PC-3 (cell line): ENCODE results near the gene CPSF4. TPM values are rescaled to one million over a fixed set of nuclear protein-coding genes. Genes with fewer than 3 reads are reported as not detected.
A peak's percentile ranks its signal among the peaks of the same experiment; 100 is the strongest.

Experiments used
- ATAC-seq: fragments of 200-7000 bp; cut with Tn5 transposase; 2 replicates; pipeline ENCODE4 v1.9.1; 2020; ENCODE audit warnings: mild to moderate bottlenecking, moderate library complexity
- BruUV-seq: library from RNA; stranded (reverse); fragments of 400-500 nt; replicated peaks from 2 replicates; lab custom pipeline; 2021; lab: Mats Ljungman, UMichigan
- CTCF ChIA-PET: fragments of 300-600 bp; sonication (Branson Sonifier 250); formaldehyde crosslinking; loops from one replicate; lab custom pipeline; 2022; ENCODE audit warnings: antibody characterized with exemption; lab: Charles Lee
- POLR2A ChIA-PET: fragments of 300-600 bp; sonication (Branson Sonifier 250); formaldehyde crosslinking; loops from one replicate; lab custom pipeline; 2022; ENCODE audit warnings: antibody characterized with exemption; ENCODE audit not compliant: unreplicated experiment; lab: Charles Lee
- DNase-seq: peaks from one replicate; pipeline ENCODE4 v3.0.0-alpha.2; 2015
- H2AFZ ChIP-seq: fragments of 300-600 bp; sonication (generic); 2 replicates; pipeline ENCODE4 v1.6.0; 2016; ENCODE audit warnings: antibody characterized with exemption, low read length
- H3F3A ChIP-seq: fragments of 300-600 bp; sonication (generic); one replicate; pipeline ENCODE4 v1.6.0; 2017; ENCODE audit warnings: antibody characterized with exemption, low read length, control low read depth, mild to moderate bottlenecking; ENCODE audit not compliant: unreplicated experiment
- H3K27ac ChIP-seq: fragments of 300-600 bp; sonication (generic); 2 replicates; pipeline ENCODE4 v1.5.1; 2016; ENCODE audit warnings: mild to moderate bottlenecking, low read length
- H3K27me3 ChIP-seq: fragments of 300-600 bp; sonication (generic); 2 replicates; pipeline ENCODE4 v1.6.1; 2016; ENCODE audit warnings: low read length, mixed read lengths
- H3K36me3 ChIP-seq: fragments of 300-600 bp; sonication (generic); 2 replicates; pipeline ENCODE4 v1.6.1; 2016; ENCODE audit warnings: low read depth, mixed run types, low read length, mixed read lengths
- H3K4me1 ChIP-seq: fragments of 300-600 bp; sonication (generic); 2 replicates; pipeline ENCODE4 v1.5.1; 2016; ENCODE audit warnings: low read length; ENCODE audit not compliant: insufficient read depth
- H3K4me2 ChIP-seq: fragments of 300-600 bp; sonication (generic); 2 replicates; pipeline ENCODE4 v1.6.0; 2016; ENCODE audit warnings: low read length
- H3K4me3 ChIP-seq: fragments of 300-600 bp; sonication (generic); 2 replicates; pipeline ENCODE4 v1.5.1; 2016; ENCODE audit warnings: mild to moderate bottlenecking, low read length, mixed read lengths
- H3K79me2 ChIP-seq: fragments of 300-600 bp; sonication (generic); 2 replicates; pipeline ENCODE4 v1.6.1; 2017; ENCODE audit warnings: low read length, mixed read lengths
- H3K9ac ChIP-seq: fragments of 300-600 bp; sonication (generic); 2 replicates; pipeline ENCODE4 v1.6.0; 2016; ENCODE audit warnings: mild to moderate bottlenecking, low read length
- H3K9me2 ChIP-seq: fragments of 300-600 bp; sonication (generic); replicated peaks from 2 replicates; pipeline ENCODE4 v1.6.1; 2016; ENCODE audit warnings: mixed run types, low read length, mixed read lengths
- H3K9me3 ChIP-seq: fragments of 300-600 bp; sonication (generic); 2 replicates; pipeline ENCODE4 v1.6.1; 2016; ENCODE audit warnings: low read length, mixed read lengths
- H4K20me1 ChIP-seq: fragments of 300-600 bp; sonication (generic); 2 replicates; pipeline ENCODE4 v1.6.1; 2016; ENCODE audit warnings: low read length, mixed read lengths
- EZH2 ChIP-seq: fragments of 300-600 bp; sonication (generic); IDR thresholded peaks from one replicate; pipeline ENCODE4 v1.6.1; 2017; ENCODE audit warnings: antibody characterized with exemption, mild to moderate bottlenecking, low read length; ENCODE audit not compliant: unreplicated experiment
- EZH2phosphoT487 ChIP-seq: fragments of 300-600 bp; sonication (generic); IDR thresholded peaks from 2 replicates; pipeline ENCODE4 v1.6.1; 2018; ENCODE audit warnings: mild to moderate bottlenecking, antibody characterized with exemption, low read length, borderline replicate concordance
- intact Hi-C: fragments of 100-400 bp; cut with micrococcal nuclease; formaldehyde crosslinking; loops from 2 replicates; pipeline ENCODE4 v1.9.0; 2023
- total RNA-seq: library from RNA; depleted of rRNA; stranded (reverse); fragments of >200 nt; gene quantifications from 2 replicates; pipeline ENCODE4 v1.2.3, GENCODE V29; 2014
- TF ChIP-seq, protein P1 (sequence below): fragments of 300-600 bp; sonication (generic); conservative IDR thresholded peaks from 2 replicates; pipeline ENCODE4 v1.5.1; 2017; ENCODE audit warnings: antibody characterized with exemption, low read depth, mild to moderate bottlenecking, low read length

Gene CPSF4
- total RNA-seq, 1 experiment from 2014 or later: 65.3 TPM

GRCh38 chr7:99408379-99409191 is 30.2 kb upstream of the CPSF4 start, which contains the start of the genes BUD31 and PDAP1:
Gene BUD31 (plus strand): TSS chr7:99408969. CDS start chr7:99411093, 2,124 bp downstream.
Gene PDAP1 (minus strand): TSS chr7:99408597. CDS start chr7:99408548, 49 bp downstream.
- Histone ChIP-seq H3K79me2 (peaks cover 73% of the 10 kb centered on the region), H4K20me1 (peaks cover 25% of the 10 kb centered on the region), H3K4me2 (peak within 1 kb of the TSS; percentile 91), H3K27ac (peak within 1 kb of the TSS; percentile 96), H3F3A (no peaks in the 10 kb centered on the region), H3K4me1 (peaks cover 22% of the 10 kb centered on the region), H3K4me3 (peak within 1 kb of the TSS; percentile 90), H3K27me3 (no peaks in the 10 kb centered on the region), H3K9me3 (no peaks in the 10 kb centered on the region), H3K9me2 (no peaks in the 10 kb centered on the region), H2AFZ (peak within 1 kb of the TSS; percentile 86), H3K36me3 (peaks cover 41% of the 10 kb centered on the region), H3K9ac (peak within 1 kb of the TSS; percentile 98)
- TF ChIP-seq EZH2: no peak
- no peak for TF ChIP-seq EZH2phosphoT487
- TF ChIP-seq, protein P1, sequence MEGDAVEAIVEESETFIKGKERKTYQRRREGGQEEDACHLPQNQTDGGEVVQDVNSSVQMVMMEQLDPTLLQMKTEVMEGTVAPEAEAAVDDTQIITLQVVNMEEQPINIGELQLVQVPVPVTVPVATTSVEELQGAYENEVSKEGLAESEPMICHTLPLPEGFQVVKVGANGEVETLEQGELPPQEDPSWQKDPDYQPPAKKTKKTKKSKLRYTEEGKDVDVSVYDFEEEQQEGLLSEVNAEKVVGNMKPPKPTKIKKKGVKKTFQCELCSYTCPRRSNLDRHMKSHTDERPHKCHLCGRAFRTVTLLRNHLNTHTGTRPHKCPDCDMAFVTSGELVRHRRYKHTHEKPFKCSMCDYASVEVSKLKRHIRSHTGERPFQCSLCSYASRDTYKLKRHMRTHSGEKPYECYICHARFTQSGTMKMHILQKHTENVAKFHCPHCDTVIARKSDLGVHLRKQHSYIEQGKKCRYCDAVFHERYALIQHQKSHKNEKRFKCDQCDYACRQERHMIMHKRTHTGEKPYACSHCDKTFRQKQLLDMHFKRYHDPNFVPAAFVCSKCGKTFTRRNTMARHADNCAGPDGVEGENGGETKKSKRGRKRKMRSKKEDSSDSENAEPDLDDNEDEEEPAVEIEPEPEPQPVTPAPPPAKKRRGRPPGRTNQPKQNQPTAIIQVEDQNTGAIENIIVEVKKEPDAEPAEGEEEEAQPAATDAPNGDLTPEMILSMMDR: no peak
- BruUV-seq: no TSS peak
- peak; percentile 87 for DNase-seq
- ChIA-PET CTCF (interaction anchor here (0.6 kb wide), 1 partner anchor 246 kb away, joined by 3 read pairs; no protein-coding TSS in a partner anchor), POLR2A (interaction anchor here (0.6 kb wide), 5 partner anchors 31 to 618 kb away, joined by 3 to 7 read pairs (median 3); no protein-coding TSS in a partner anchor)
- ATAC-seq: peak; percentile 82
- intact Hi-C loops: loop anchor here (2.0 to 5.0 kb wide), 2 partner anchors 30 to 674 kb away; partner anchors contain the start of genes CPSF4, PTCD1 and ZNF3

GRCh38 chr7:99409192-99409572 is 29.6 kb upstream of the CPSF4 start:
- no peaks in the 10 kb centered on the region for H3F3A ChIP-seq
- no peaks in the 10 kb centered on the region for H3K9me3 ChIP-seq
- H2AFZ ChIP-seq: peak overlapping the region; percentile 86
- no peaks in the 10 kb centered on the region for H3K9me2 ChIP-seq
- peaks cover 22% of the 10 kb centered on the region for H3K4me1 ChIP-seq
- no peak for DNase-seq
- peaks cover 19% of the 10 kb centered on the region for H4K20me1 ChIP-seq
- TSS peak; percentile 65 for BruUV-seq
- peaks cover 68% of the 10 kb centered on the region for H3K79me2 ChIP-seq
- peak overlapping the region; percentile 91 for H3K4me2 ChIP-seq
- peak overlapping the region; percentile 96 for H3K27ac ChIP-seq
- TF ChIP-seq, protein P1: no peak
- ATAC-seq: no peak
- peak overlapping the region; percentile 90 for H3K4me3 ChIP-seq
- intact Hi-C loops: loop anchor here (2.0 to 5.0 kb wide), 2 partner anchors 30 to 673 kb away; partner anchors contain the start of genes CPSF4, PTCD1 and ZNF3
- ChIA-PET CTCF (no interaction called here), POLR2A (interaction anchor here (0.6 kb wide), 3 partner anchors 52 to 618 kb away, joined by 3 to 7 read pairs (median 3); no protein-coding TSS in a partner anchor)
- peak overlapping the region; percentile 98 for H3K9ac ChIP-seq
- no peaks in the 10 kb centered on the region for H3K27me3 ChIP-seq
- peaks cover 38% of the 10 kb centered on the region for H3K36me3 ChIP-seq
